Activated naive CD8-positive, alpha-beta T cell treated with anti-CD3 and anti-CD28 coated beads for 36 hours (primary cell): ENCODE data around the gene RANBP17. TPM values are rescaled to one million over a fixed set of nuclear protein-coding genes. Genes with fewer than 3 reads are reported as not detected.
"Not testable (repeated sequence)": the region's sequence is repeated elsewhere in the genome, so short reads cannot be mapped to it uniquely, and the experiment has no call there.

Experiments used
- DNase-seq: peaks from one replicate; pipeline ENCODE4 v3.0.0; 2021
- H3K27ac Mint-ChIP-seq: one replicate; pipeline ENCODE4 v1.8.0; 2022; ENCODE audit warnings: mild to moderate bottlenecking, moderate library complexity, mixed read lengths
- H3K27me3 Mint-ChIP-seq: one replicate; pipeline ENCODE4 v1.8.0; 2022; ENCODE audit warnings: mild to moderate bottlenecking, mixed read lengths
- H3K36me3 Mint-ChIP-seq: one replicate; pipeline ENCODE4 v1.8.0; 2021; ENCODE audit warnings: mild to moderate bottlenecking, mixed read lengths
- H3K4me1 Mint-ChIP-seq: one replicate; pipeline ENCODE4 v1.8.0; 2021; ENCODE audit warnings: mixed read lengths
- H3K4me3 Mint-ChIP-seq: one replicate; pipeline ENCODE4 v1.8.0; 2022; ENCODE audit warnings: mild to moderate bottlenecking, moderate library complexity, mixed read lengths
- H3K9me3 Mint-ChIP-seq: one replicate; pipeline ENCODE4 v1.8.0; 2022; ENCODE audit warnings: mixed read lengths
- total RNA-seq, 2 experiments: library from RNA; stranded (reverse); gene quantifications; one replicate each; pipeline ENCODE4 v1.2.3, GENCODE V29; 2021

The RANBP17 gene
- total RNA-seq, 2 experiments from 2014 or later, result 0.30 to 0.35 TPM

DNA sequence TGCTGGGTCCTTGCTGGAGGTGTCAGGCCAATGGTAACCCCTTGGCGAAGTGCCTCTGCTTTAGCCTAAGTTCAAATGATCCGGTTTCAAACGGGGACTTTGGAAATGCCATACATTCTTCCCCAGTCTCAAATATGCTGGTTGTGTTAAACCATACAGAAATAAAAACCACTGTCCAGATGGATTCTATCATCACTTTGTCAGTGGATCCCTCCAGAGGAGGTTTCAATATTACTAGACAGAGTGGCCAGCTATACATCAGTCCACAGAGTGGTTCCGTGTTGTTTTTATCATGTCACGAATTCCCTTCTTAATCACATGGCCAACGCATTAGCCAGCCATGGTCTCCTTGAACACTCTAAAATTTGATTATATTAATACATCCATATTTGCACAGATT, 7.3 kb upstream of the RANBP17 start:
- peaks cover 5% of the 10 kb centered on the region for H3K36me3 Mint-ChIP-seq
- no peak for DNase-seq
- H3K4me1 Mint-ChIP-seq, result no peaks in the 10 kb centered on the region
- peaks cover 9% of the 10 kb centered on the region for H3K9me3 Mint-ChIP-seq
- no peak overlapping the region for H3K27ac Mint-ChIP-seq
- H3K4me3 Mint-ChIP-seq, result no peak overlapping the region
- peaks cover 28% of the 10 kb centered on the region for H3K27me3 Mint-ChIP-seq

DNA sequence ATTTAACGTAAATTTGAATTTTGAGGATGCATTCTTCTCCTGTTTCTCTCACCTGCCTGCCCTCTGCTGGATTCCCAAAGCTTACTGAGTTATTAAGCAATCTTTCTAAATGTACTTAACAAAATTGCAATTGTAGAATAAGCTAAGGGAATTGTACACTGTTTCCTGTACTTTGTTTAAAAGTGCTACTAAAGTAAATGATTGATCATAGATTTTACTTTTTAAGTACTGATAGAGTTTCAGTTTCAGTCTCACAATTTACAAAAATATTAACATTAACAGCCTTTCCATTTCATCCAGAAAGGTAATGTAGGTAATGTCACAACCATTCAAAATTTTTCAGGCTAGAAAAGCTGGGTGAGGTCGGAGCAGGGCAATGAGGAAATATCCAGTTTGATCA, 4.8 kb upstream of the RANBP17 start:
- Mint-ChIP-seq H3K27me3 (peaks cover 38% of the 10 kb centered on the region), H3K4me1 (peaks cover 2% of the 10 kb centered on the region), H3K4me3 (no peak overlapping the region), H3K27ac (no peak overlapping the region), H3K36me3 (peaks cover 16% of the 10 kb centered on the region), H3K9me3 (peaks cover 21% of the 10 kb centered on the region)
- no peak for DNase-seq

- Mint-ChIP-seq H3K27ac (no peak overlapping the region), H3K36me3 (peaks cover 20% of the 10 kb centered on the region), H3K27me3 (peaks cover 61% of the 10 kb centered on the region), H3K4me1 (peaks cover 2% of the 10 kb centered on the region), H3K9me3 (peaks cover 21% of the 10 kb centered on the region), H3K4me3 (no peak overlapping the region)
- DNase-seq, result no peak
These were observed 1.4 kb upstream of the RANBP17 start for GRCh38 chr5:170860415-170860814.

- H3K36me3 Mint-ChIP-seq, result peaks cover 20% of the 10 kb centered on the region
- peak overlapping the region; percentile 18 for H3K4me3 Mint-ChIP-seq
- no peak overlapping the region for H3K27ac Mint-ChIP-seq
- peaks cover 21% of the 10 kb centered on the region for H3K9me3 Mint-ChIP-seq
- peaks cover 61% of the 10 kb centered on the region for H3K27me3 Mint-ChIP-seq
- H3K4me1 Mint-ChIP-seq, result peaks cover 2% of the 10 kb centered on the region
- DNase-seq, result no peak
These were observed 776 bp upstream of the RANBP17 start for GRCh38 chr5:170860818-170861666.

DNA sequence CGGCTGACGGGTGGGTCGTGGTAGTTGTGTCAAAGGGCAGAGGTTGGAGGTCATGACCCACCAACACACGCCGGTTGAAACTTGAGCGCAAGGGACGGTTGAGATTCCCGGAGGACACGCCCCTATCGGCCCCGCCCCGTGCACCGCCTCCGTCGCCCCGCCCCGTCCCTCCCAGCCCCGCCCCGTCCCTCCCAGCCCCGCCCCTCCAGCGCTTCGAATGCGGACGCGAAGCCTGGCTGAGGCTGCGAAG, 226 bp upstream of the RANBP17 start:
- H3K27me3 Mint-ChIP-seq, result peaks cover 55% of the 10 kb centered on the region
- no peak overlapping the region for H3K4me3 Mint-ChIP-seq
- H3K9me3 Mint-ChIP-seq, result peaks cover 21% of the 10 kb centered on the region
- no peak overlapping the region for H3K27ac Mint-ChIP-seq
- peaks cover 2% of the 10 kb centered on the region for H3K4me1 Mint-ChIP-seq
- peaks cover 20% of the 10 kb centered on the region for H3K36me3 Mint-ChIP-seq
- DNase-seq, result no peak

DNA sequence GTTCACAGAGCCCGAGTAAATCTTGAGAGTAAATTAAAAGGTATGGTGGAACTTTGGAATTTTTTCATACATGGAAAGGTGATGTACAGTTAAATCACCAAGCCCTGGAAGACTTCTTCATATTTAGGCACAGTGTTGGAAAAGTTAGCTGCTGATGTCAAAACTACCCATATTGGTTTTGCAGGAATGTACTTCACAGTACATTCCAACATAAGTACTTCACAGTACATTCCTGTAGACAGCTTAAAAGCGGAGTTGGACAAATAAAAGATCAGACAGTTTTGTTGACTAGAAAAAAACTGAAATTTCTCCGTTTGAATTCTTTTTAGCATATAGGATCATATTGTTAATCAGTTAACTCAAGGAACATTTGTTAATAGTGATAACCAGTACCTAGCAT, 1.8 kb downstream of the RANBP17 start:
- peaks cover 20% of the 10 kb centered on the region for H3K9me3 Mint-ChIP-seq
- H3K4me3 Mint-ChIP-seq, result no peak overlapping the region
- DNase-seq, result no peak
- H3K27me3 Mint-ChIP-seq, result peaks cover 51% of the 10 kb centered on the region
- peaks cover 20% of the 10 kb centered on the region for H3K36me3 Mint-ChIP-seq
- peaks cover 2% of the 10 kb centered on the region for H3K4me1 Mint-ChIP-seq
- no peak overlapping the region for H3K27ac Mint-ChIP-seq

DNA sequence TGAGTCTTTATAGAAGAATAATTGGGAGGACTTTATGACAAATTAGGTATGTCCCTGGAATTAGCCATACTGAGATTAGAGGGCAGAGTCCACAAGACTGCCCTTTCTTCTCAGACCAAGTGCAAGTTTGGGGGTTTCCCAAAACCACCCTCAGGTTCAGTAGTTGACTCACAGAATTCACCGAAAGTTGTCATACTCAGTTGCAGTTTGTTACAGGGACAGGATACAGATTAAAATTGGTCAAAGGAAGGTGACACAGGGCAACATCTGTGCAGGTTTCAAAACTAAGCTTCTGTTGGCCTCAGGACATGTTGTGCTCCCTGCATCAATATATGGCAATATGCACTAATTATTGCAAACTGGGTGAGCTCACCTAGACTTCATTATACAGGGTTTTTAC, 3.8 kb downstream of the RANBP17 start:
- H3K27ac Mint-ChIP-seq, result no peak overlapping the region
- H3K9me3 Mint-ChIP-seq, result peaks cover 13% of the 10 kb centered on the region
- DNase-seq, result no peak
- H3K4me3 Mint-ChIP-seq, result no peak overlapping the region
- H3K27me3 Mint-ChIP-seq, result peaks cover 38% of the 10 kb centered on the region
- peaks cover 13% of the 10 kb centered on the region for H3K36me3 Mint-ChIP-seq
- peaks cover 2% of the 10 kb centered on the region for H3K4me1 Mint-ChIP-seq

DNA sequence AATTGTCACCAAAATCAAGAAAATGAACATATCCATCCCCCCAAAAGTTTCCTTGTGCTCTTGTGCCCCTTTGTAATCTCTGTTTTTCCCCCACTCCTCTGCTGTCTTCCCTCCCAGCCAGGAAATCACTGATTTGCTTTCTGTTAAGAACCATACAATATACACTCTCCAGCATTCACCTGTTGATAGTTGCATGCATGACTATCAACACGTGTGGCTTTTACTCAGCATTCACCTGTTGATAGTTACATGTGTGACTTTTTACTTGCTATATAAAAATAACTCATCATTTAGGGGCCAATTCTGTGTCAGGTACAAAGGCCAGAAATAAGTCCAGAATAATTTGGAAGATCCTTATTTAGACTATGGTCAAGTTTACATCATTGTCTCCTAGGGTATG, 6.0 kb downstream of the RANBP17 start:
- no peak for DNase-seq
- Mint-ChIP-seq H3K36me3 (no peaks in the 10 kb centered on the region), H3K4me3 (no peak overlapping the region), H3K4me1 (no peaks in the 10 kb centered on the region), H3K27ac (no peak overlapping the region), H3K27me3 (peaks cover 22% of the 10 kb centered on the region), H3K9me3 (peaks cover 9% of the 10 kb centered on the region)

DNA sequence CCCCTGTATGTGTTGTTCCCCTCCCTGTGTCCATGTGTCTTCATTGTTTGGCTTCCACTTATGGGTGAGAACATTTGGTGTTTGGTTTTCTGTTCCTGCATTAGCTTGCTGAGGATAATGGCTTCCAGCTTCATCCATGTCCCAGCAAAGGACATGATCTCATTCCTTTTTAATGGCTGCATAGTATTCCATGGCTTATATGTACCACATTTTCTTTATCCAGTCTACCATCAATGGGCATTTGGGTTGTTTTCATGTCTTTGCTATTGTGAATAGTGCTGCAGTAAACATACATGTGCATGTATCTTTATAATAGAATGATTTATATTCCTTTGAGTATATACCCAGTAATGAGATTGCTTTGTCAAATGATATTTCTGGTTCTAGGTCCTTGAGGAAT, 8.6 kb downstream of the RANBP17 start:
- H3K4me1 Mint-ChIP-seq, H3K27ac Mint-ChIP-seq, H3K4me3 Mint-ChIP-seq, H3K36me3 Mint-ChIP-seq, H3K27me3 Mint-ChIP-seq, DNase-seq: not testable (repeated sequence)
- H3K9me3 Mint-ChIP-seq, result peaks cover 17% of the 10 kb centered on the region

DNA sequence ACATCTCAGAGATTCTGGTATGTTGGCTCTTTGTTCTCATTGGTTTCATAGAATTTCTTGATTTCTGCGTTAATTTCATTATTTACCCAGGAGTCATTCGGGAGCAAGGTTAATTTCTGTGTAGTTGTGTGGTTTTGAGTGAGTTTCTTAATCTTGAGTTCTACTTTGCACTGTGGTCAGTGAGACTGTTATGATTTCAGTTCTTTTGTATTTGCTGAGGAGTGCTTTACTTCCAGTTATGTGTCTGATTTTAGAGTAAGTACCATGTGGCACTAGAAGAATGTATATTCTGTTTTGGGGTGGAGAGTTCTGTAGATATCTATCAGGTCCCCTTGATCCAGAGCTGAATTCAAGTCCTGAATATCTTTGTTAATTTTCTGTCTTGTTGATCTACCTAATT, 12.2 kb downstream of the RANBP17 start:
- H3K9me3 Mint-ChIP-seq, result peaks cover 18% of the 10 kb centered on the region
- no peaks in the 10 kb centered on the region for H3K4me1 Mint-ChIP-seq
- no peaks in the 10 kb centered on the region for H3K36me3 Mint-ChIP-seq
- H3K27ac Mint-ChIP-seq, result no peak overlapping the region
- no peak overlapping the region for H3K4me3 Mint-ChIP-seq
- DNase-seq, result no peak
- H3K27me3 Mint-ChIP-seq, result peaks cover 18% of the 10 kb centered on the region

GRCh38 chr5:170875811-170876210, 14.0 kb downstream of the RANBP17 start:
- no peaks in the 10 kb centered on the region for H3K4me1 Mint-ChIP-seq
- H3K4me3 Mint-ChIP-seq, result no peak overlapping the region
- H3K27me3 Mint-ChIP-seq, result peaks cover 18% of the 10 kb centered on the region
- no peak overlapping the region for H3K27ac Mint-ChIP-seq
- H3K36me3 Mint-ChIP-seq, result no peaks in the 10 kb centered on the region
- DNase-seq, result no peak
- H3K9me3 Mint-ChIP-seq, result peaks cover 14% of the 10 kb centered on the region

DNA sequence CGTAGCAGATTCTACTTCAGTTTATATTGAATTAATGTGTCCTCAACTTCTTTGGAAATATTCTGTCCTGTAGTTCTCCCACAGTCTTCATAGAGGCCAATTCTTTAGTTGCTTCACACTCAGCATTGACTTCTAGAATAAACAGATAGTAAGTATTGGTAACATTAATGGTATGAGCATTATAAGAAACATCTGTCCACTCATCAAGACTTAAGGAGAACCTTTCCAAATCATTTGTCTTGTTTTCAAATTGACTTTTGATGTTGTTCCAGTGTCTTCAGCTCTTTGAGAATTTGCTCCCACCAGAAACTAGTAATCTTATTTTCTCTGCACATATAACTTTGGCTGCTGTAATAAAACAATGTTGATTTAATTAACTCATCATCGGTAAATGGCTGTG, 18.3 kb downstream of the RANBP17 start:
- H3K27me3 Mint-ChIP-seq, result peaks cover 13% of the 10 kb centered on the region

GRCh38 chr5:170882345-170882744, 20.5 kb downstream of the RANBP17 start:
- H3K4me3 Mint-ChIP-seq, result no peak overlapping the region
- no peaks in the 10 kb centered on the region for H3K36me3 Mint-ChIP-seq
- no peak overlapping the region for H3K27ac Mint-ChIP-seq
- H3K9me3 Mint-ChIP-seq, result no peaks in the 10 kb centered on the region
- peaks cover 6% of the 10 kb centered on the region for H3K27me3 Mint-ChIP-seq
- DNase-seq, result no peak
- no peaks in the 10 kb centered on the region for H3K4me1 Mint-ChIP-seq

More for the DNA sequence above, 18.3 kb downstream of the RANBP17 start:
- H3K9me3 Mint-ChIP-seq, result peaks cover 4% of the 10 kb centered on the region
- DNase-seq, result no peak
- H3K36me3 Mint-ChIP-seq, result no peaks in the 10 kb centered on the region
- H3K27ac Mint-ChIP-seq, result no peak overlapping the region
- no peak overlapping the region for H3K4me3 Mint-ChIP-seq
- no peaks in the 10 kb centered on the region for H3K4me1 Mint-ChIP-seq

- no peak overlapping the region for H3K27ac Mint-ChIP-seq
These were observed 23.4 kb downstream of the RANBP17 start for GRCh38 chr5:170885256-170885655.

DNA sequence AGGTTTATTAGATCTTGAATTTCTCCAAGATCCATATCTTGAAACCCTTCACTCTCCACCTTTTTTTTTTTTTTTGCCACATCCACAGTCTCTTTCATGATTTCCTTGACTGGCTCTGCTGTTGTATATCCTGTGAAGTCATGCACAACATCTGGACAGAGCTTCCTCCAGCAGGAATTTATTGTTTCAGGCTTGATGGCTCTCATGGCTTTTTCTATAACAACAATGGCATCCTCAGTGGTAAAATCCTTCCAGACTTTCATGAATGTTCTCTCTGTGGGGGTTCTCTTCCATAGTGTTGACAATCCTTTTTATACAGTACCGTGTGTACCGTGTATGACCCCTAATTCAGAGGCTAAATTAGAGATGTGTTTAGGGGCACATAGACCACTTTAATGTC, 24.0 kb downstream of the RANBP17 start:
- Mint-ChIP-seq H3K27me3 (peaks cover 8% of the 10 kb centered on the region), H3K4me3 (no peak overlapping the region), H3K36me3 (no peaks in the 10 kb centered on the region), H3K9me3 (no peaks in the 10 kb centered on the region), H3K27ac (no peak overlapping the region), H3K4me1 (no peaks in the 10 kb centered on the region)
- no peak for DNase-seq

More at GRCh38 chr5:170885256-170885655, 23.4 kb downstream of the RANBP17 start:
- H3K9me3 Mint-ChIP-seq, result no peaks in the 10 kb centered on the region
- no peak overlapping the region for H3K4me3 Mint-ChIP-seq
- H3K27me3 Mint-ChIP-seq, result peaks cover 8% of the 10 kb centered on the region
- no peaks in the 10 kb centered on the region for H3K36me3 Mint-ChIP-seq
- DNase-seq, result no peak
- no peaks in the 10 kb centered on the region for H3K4me1 Mint-ChIP-seq

DNA sequence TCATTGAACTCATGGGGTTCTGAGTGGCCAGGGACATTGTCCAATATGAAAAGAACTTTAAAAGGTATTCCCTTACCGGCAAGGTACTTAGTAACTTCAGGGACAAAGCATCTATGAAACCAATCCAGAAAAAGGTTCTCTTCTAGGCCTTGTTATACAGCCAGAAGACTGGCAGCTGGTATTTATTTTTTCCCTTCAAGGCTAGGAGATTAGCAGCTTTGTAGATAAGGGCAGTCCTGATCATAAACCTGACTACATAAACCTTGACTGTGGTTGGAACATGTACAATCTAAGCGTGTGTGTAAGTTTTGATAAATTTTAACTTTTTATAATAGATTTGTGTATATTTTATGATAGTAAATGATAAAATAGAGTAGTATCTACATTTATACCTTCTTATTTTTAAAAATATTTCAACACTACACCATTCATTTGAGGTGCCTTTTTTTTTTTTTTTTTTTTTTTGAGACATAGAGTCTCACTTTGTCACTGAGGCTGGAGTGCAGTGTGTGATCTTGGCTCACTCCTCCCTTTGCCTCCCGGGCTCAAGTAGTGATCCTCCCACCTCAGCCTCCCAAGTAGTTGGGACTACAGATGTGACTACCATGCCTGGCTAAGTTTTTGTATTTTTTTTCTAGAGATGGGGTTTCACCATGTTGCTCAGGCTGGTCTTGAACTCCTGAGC, 24.5 kb downstream of the RANBP17 start:
- DNase-seq, result no peak
- Mint-ChIP-seq H3K27me3 (peaks cover 8% of the 10 kb centered on the region), H3K27ac (no peak overlapping the region), H3K4me1 (no peaks in the 10 kb centered on the region), H3K4me3 (no peak overlapping the region), H3K36me3 (no peaks in the 10 kb centered on the region), H3K9me3 (no peaks in the 10 kb centered on the region)
